SK-N-MC (cell line): ENCODE results near the gene HEATR5A.

ENCODE experiments used
- DNase-seq: peaks from one replicate; pipeline ENCODE4 v3.0.0-alpha.2; 2011; ENCODE audit warnings: low read depth, low spot score
- H3K27ac ChIP-seq: fragments of 200-600 bp; sonication (generic); 2 replicates; pipeline ENCODE4 v1.5.1; 2016; ENCODE audit warnings: mixed run types
- H3K36me3 ChIP-seq: fragments of 200-600 bp; sonication (generic); 2 replicates; pipeline ENCODE4 v1.6.1; 2017; ENCODE audit warnings: antibody characterized with exemption, low read length, mixed read lengths; ENCODE audit not compliant: insufficient read depth
- H3K4me3 ChIP-seq: fragments of 200-600 bp; sonication (generic); 2 replicates; pipeline ENCODE4 v1.5.1; 2016
- H3K9ac ChIP-seq: fragments of 200-600 bp; sonication (generic); 2 replicates; pipeline ENCODE4 v1.8.0; 2017; ENCODE audit warnings: mixed run types, mixed read lengths; ENCODE audit not compliant: insufficient read length
- H3K9me3 ChIP-seq: fragments of 200-600 bp; sonication (generic); 2 replicates; pipeline ENCODE4 v1.6.1; 2017; ENCODE audit warnings: low read depth, mild to moderate bottlenecking, antibody characterized with exemption, low read length, moderate library complexity, mixed read lengths
- EZH2 ChIP-seq: fragments of 200-600 bp; sonication (generic); IDR thresholded peaks from one replicate; pipeline ENCODE4 v1.6.1; 2017; ENCODE audit warnings: antibody characterized with exemption
- FOXP2 ChIP-seq: optimal IDR thresholded peaks from 2 replicates; pipeline ENCODE3; 2011; ENCODE audit warnings: mild to moderate bottlenecking, moderate library complexity; ENCODE audit not compliant: insufficient read depth; ENCODE audit errors: extremely low read length, control extremely low read depth
- POLR2AphosphoS5 ChIP-seq: IDR thresholded peaks from 2 replicates; pipeline ENCODE4 v1.6.1; 2012; ENCODE audit warnings: mild to moderate bottlenecking, low read depth, low read length, borderline replicate concordance

HEATR5A gene

GRCh38 chr14:31429791-31430190, 9.4 kb upstream of the HEATR5A start:
- H3K36me3 ChIP-seq: no peaks in the 10 kb centered on the region
- no peak overlapping the region for H3K9ac ChIP-seq
- H3K4me3 ChIP-seq: no peak overlapping the region
- H3K27ac ChIP-seq: no peak overlapping the region
- no peak for DNase-seq
- H3K9me3 ChIP-seq: no peaks in the 10 kb centered on the region
- TF ChIP-seq EZH2: no peak
- no peak for TF ChIP-seq FOXP2
- TF ChIP-seq POLR2AphosphoS5: no peak

- H3K4me3 ChIP-seq: no peak overlapping the region
- no peak overlapping the region for H3K27ac ChIP-seq
- TF ChIP-seq FOXP2: no peak
- no peak for TF ChIP-seq EZH2
- no peak for TF ChIP-seq POLR2AphosphoS5
- no peak for DNase-seq
- H3K9ac ChIP-seq: no peak overlapping the region
- H3K36me3 ChIP-seq: no peaks in the 10 kb centered on the region
- no peaks in the 10 kb centered on the region for H3K9me3 ChIP-seq
Observed at GRCh38 chr14:31428011-31428410, 7.7 kb upstream of the HEATR5A start.

- H3K4me3 ChIP-seq: no peak overlapping the region
- H3K9ac ChIP-seq: no peak overlapping the region
- TF ChIP-seq EZH2 (no peak), FOXP2 (no peak), POLR2AphosphoS5 (no peak)
- no peak overlapping the region for H3K27ac ChIP-seq
- no peaks in the 10 kb centered on the region for H3K9me3 ChIP-seq
- DNase-seq: no peak
- H3K36me3 ChIP-seq: no peaks in the 10 kb centered on the region
Observed at GRCh38 chr14:31426663-31427062, 6.3 kb upstream of the HEATR5A start.

GRCh38 chr14:31425905-31426304, 5.6 kb upstream of the HEATR5A start:
- Histone ChIP-seq H3K36me3 (no peaks in the 10 kb centered on the region), H3K27ac (no peak overlapping the region), H3K9me3 (no peaks in the 10 kb centered on the region), H3K4me3 (no peak overlapping the region), H3K9ac (no peak overlapping the region)
- TF ChIP-seq POLR2AphosphoS5 (no peak), EZH2 (no peak), FOXP2 (no peak)
- DNase-seq: no peak

GRCh38 chr14:31421200-31421599, 850 bp upstream of the HEATR5A start:
- no peaks in the 10 kb centered on the region for H3K36me3 ChIP-seq
- H3K9ac ChIP-seq: peak overlapping the region; percentile 76
- DNase-seq: no peak
- 0 out of 2 replicates have a peak overlapping the region, but pooled peaks have one; percentile 2 for H3K27ac ChIP-seq
- H3K9me3 ChIP-seq: no peaks in the 10 kb centered on the region
- TF ChIP-seq FOXP2 (no peak), EZH2 (no peak), POLR2AphosphoS5 (no peak)
- H3K4me3 ChIP-seq: peak overlapping the region; percentile 80

- Histone ChIP-seq H3K9ac (peak overlapping the region; percentile 73), H3K4me3 (peak overlapping the region; percentile 80), H3K27ac (no peak overlapping the region), H3K36me3 (no peaks in the 10 kb centered on the region), H3K9me3 (no peaks in the 10 kb centered on the region)
- TF ChIP-seq FOXP2 (no peak), POLR2AphosphoS5 (no peak), EZH2 (no peak)
- DNase-seq: no peak
Observed at GRCh38 chr14:31419967-31420318, 407 bp downstream of the HEATR5A start.

- H3K27ac ChIP-seq: no peak overlapping the region
- H3K4me3 ChIP-seq: peak overlapping the region; percentile 80
- no peak for TF ChIP-seq FOXP2
- no peak for TF ChIP-seq EZH2
- TF ChIP-seq POLR2AphosphoS5: no peak
- no peaks in the 10 kb centered on the region for H3K36me3 ChIP-seq
- H3K9ac ChIP-seq: peak overlapping the region; percentile 73
- DNase-seq: no peak
- H3K9me3 ChIP-seq: no peaks in the 10 kb centered on the region
Observed at GRCh38 chr14:31419179-31419966, 977 bp downstream of the HEATR5A start.

GRCh38 chr14:31418440-31418839, 1.9 kb downstream of the HEATR5A start:
- Histone ChIP-seq H3K27ac (no peak overlapping the region), H3K4me3 (no peak overlapping the region), H3K36me3 (no peaks in the 10 kb centered on the region), H3K9ac (no peak overlapping the region), H3K9me3 (no peaks in the 10 kb centered on the region)
- DNase-seq: no peak
- TF ChIP-seq EZH2: no peak
- no peak for TF ChIP-seq POLR2AphosphoS5
- no peak for TF ChIP-seq FOXP2

GRCh38 chr14:31414190-31414833, 6.0 kb downstream of the HEATR5A start:
- no peaks in the 10 kb centered on the region for H3K9me3 ChIP-seq
- H3K9ac ChIP-seq: no peak overlapping the region
- H3K27ac ChIP-seq: no peak overlapping the region
- DNase-seq: no peak
- TF ChIP-seq POLR2AphosphoS5: no peak
- no peak for TF ChIP-seq FOXP2
- TF ChIP-seq EZH2: no peak
- H3K4me3 ChIP-seq: no peak overlapping the region
- H3K36me3 ChIP-seq: no peaks in the 10 kb centered on the region
